ENCODE results near the gene GP1BB. TPM values are rescaled to one million over a fixed set of nuclear protein-coding genes. Genes with fewer than 3 reads are reported as not detected.

Gene GP1BB
- polyA plus RNA-seq, 3 donors, result 0.13 to 1.5 (median 0.26) TPM

- H4K20me1 ChIP-seq (ENCODE audit: insufficient read depth, low read length), result no peaks in the 10 kb centered on the region
- no peak overlapping the region for H2AFZ ChIP-seq (ENCODE audit: insufficient read depth, low read depth, low read length, poor library complexity, severe bottlenecking)
- no peak overlapping the region for H3K4me3 Mint-ChIP-seq
- no peaks in the 10 kb centered on the region for H3K79me2 ChIP-seq (ENCODE audit: insufficient read depth, low read length)
- DNase-seq, result no peak
- no peaks in the 10 kb centered on the region for H3K27me3 ChIP-seq (ENCODE audit: control insufficient read depth in 2 of 2, insufficient read depth in 2 of 2, low read length in 2 of 2)
- 83% methylated on average over 13 of the region's 16 CpGs for WGBS (ENCODE audit: insufficient coverage)
- H3K36me3 Mint-ChIP-seq, result no peaks in the 10 kb centered on the region
- H3K4me1 ChIP-seq (ENCODE audit: control insufficient read depth in 1 of 2, insufficient read depth in 2 of 2, low read length in 2 of 2), result no peaks in the 10 kb centered on the region
- H3K9me3 Mint-ChIP-seq, result peaks cover 0 to 1% (median 0%) of the 10 kb centered on the region in 7 donors
- H3K9ac ChIP-seq (ENCODE audit: insufficient read depth, low read length, poor library complexity, severe bottlenecking), result no peak overlapping the region
- no peak overlapping the region for H3K27ac ChIP-seq (ENCODE audit: low read depth in 1 of 2, low read length in 2 of 2)
- H3K27ac Mint-ChIP-seq, result no peak overlapping the region
- H3K36me3 ChIP-seq (replicated peaks in 1 of 2; ENCODE audit: control insufficient read depth in 1 of 2, insufficient read depth in 2 of 2, low read length in 2 of 2), result no peaks in the 10 kb centered on the region
- no peaks in the 10 kb centered on the region for H3K4me1 Mint-ChIP-seq
- intact Hi-C loops (cut with micrococcal nuclease), result no loop called here
- no peak for TF ChIP-seq CTCF (IDR thresholded peaks at IDR 0.05)
- H3K9me3 ChIP-seq (replicated peaks in 1 of 2; ENCODE audit: control insufficient read depth in 1 of 2, insufficient read depth in 1 of 2, low read length in 2 of 2), result no peaks in the 10 kb centered on the region
- no peak overlapping the region for H3K4me3 ChIP-seq (replicated peaks in 1 of 3; ENCODE audit: low read depth in 2 of 3, low read length in 3 of 3)
- no peak overlapping the region for H3K4me2 ChIP-seq (replicated peaks; ENCODE audit: extremely low read depth, low read length, poor library complexity, severe bottlenecking)
- peaks cover 1 to 6% (median 6%) of the 10 kb centered on the region in 3 donors for H3K27me3 Mint-ChIP-seq (ENCODE audit: low read depth in 3 of 3)
Observed at GRCh38 chr22:19739448-19739895, 16.1 kb downstream of the GP1BB start.

GRCh38 chr22:19739911-19740449, 16.6 kb downstream of the GP1BB start:
- no peaks in the 10 kb centered on the region for H3K9me3 ChIP-seq (replicated peaks in 1 of 2; ENCODE audit: control insufficient read depth in 1 of 2, insufficient read depth in 1 of 2, low read length in 2 of 2)
- no peak overlapping the region for H3K4me3 ChIP-seq (replicated peaks in 1 of 3; ENCODE audit: low read depth in 2 of 3, low read length in 3 of 3)
- no peak overlapping the region for H3K4me3 Mint-ChIP-seq
- H4K20me1 ChIP-seq (ENCODE audit: insufficient read depth, low read length), result no peaks in the 10 kb centered on the region
- no peak for TF ChIP-seq CTCF (IDR thresholded peaks at IDR 0.05)
- no peaks in the 10 kb centered on the region for H3K27me3 ChIP-seq (ENCODE audit: control insufficient read depth in 2 of 2, insufficient read depth in 2 of 2, low read length in 2 of 2)
- H3K27ac ChIP-seq (ENCODE audit: low read depth in 1 of 2, low read length in 2 of 2), result no peak overlapping the region
- H3K27me3 Mint-ChIP-seq (ENCODE audit: low read depth in 3 of 3), result peaks cover 1 to 4% (median 4%) of the 10 kb centered on the region in 3 donors
- no peak overlapping the region for H2AFZ ChIP-seq (ENCODE audit: insufficient read depth, low read depth, low read length, poor library complexity, severe bottlenecking)
- no peaks in the 10 kb centered on the region for H3K36me3 ChIP-seq (replicated peaks in 1 of 2; ENCODE audit: control insufficient read depth in 1 of 2, insufficient read depth in 2 of 2, low read length in 2 of 2)
- DNase-seq, result no peak
- intact Hi-C loops (cut with micrococcal nuclease), result no loop called here
- no peaks in the 10 kb centered on the region for H3K4me1 Mint-ChIP-seq
- H3K4me2 ChIP-seq (replicated peaks; ENCODE audit: extremely low read depth, low read length, poor library complexity, severe bottlenecking), result no peak overlapping the region
- no peaks in the 10 kb centered on the region for H3K4me1 ChIP-seq (ENCODE audit: control insufficient read depth in 1 of 2, insufficient read depth in 2 of 2, low read length in 2 of 2)
- no peak overlapping the region for H3K27ac Mint-ChIP-seq
- H3K9ac ChIP-seq (ENCODE audit: insufficient read depth, low read length, poor library complexity, severe bottlenecking), result no peak overlapping the region
- no peaks in the 10 kb centered on the region for H3K36me3 Mint-ChIP-seq
- no peaks in the 10 kb centered on the region for H3K79me2 ChIP-seq (ENCODE audit: insufficient read depth, low read length)
- H3K9me3 Mint-ChIP-seq, result peaks cover 0 to 3% (median 0%) of the 10 kb centered on the region in 7 donors
- WGBS (ENCODE audit: insufficient coverage), result 85% methylated on average over 4 of the region's 7 CpGs
